ENCODE results near the gene ENTPD5.

Gene ENTPD5

DNA sequence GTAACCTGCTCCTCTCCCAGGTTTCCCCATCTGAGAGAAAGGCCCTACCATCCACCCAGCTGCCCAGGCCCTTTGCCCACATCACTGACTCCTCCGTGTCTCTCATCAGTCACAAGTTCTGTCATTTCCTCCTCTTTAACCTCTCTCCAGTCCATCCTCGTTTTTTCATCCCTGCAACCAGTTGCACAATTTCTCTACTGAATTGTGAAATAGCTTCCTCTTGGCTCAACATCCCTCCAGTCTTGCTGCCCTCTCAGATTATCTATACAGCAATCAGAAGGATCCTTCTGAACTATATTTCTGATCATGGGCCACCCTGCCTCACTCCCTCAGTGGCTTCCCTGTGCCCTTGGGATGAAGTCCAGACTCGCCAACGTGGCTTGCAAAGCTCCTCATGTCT lies 76.0 kb downstream of the ENTPD5 start:
- no peaks in the 10 kb centered on the region for H3K79me2 ChIP-seq (ENCODE audit: insufficient read depth, low read length)
- no peak overlapping the region for H3K9ac ChIP-seq (ENCODE audit: low read length)
- H3K9me2 ChIP-seq (replicated peaks; ENCODE audit: insufficient read depth, low read length), result no peaks in the 10 kb centered on the region
- H3F3A ChIP-seq (ENCODE audit: insufficient read depth), result no peaks in the 10 kb centered on the region
- TF ChIP-seq, protein P1, sequence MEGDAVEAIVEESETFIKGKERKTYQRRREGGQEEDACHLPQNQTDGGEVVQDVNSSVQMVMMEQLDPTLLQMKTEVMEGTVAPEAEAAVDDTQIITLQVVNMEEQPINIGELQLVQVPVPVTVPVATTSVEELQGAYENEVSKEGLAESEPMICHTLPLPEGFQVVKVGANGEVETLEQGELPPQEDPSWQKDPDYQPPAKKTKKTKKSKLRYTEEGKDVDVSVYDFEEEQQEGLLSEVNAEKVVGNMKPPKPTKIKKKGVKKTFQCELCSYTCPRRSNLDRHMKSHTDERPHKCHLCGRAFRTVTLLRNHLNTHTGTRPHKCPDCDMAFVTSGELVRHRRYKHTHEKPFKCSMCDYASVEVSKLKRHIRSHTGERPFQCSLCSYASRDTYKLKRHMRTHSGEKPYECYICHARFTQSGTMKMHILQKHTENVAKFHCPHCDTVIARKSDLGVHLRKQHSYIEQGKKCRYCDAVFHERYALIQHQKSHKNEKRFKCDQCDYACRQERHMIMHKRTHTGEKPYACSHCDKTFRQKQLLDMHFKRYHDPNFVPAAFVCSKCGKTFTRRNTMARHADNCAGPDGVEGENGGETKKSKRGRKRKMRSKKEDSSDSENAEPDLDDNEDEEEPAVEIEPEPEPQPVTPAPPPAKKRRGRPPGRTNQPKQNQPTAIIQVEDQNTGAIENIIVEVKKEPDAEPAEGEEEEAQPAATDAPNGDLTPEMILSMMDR (IDR thresholded peaks at IDR 0.05; ENCODE audit: insufficient read depth, low read length, poor library complexity, severe bottlenecking), result no peak
- TF ChIP-seq EZH2phosphoT487 (conservative IDR thresholded peaks at IDR 0.05; ENCODE audit: low read length), result no peak
- H3K27me3 ChIP-seq (ENCODE audit: low read length), result no peaks in the 10 kb centered on the region
- H2AFZ ChIP-seq (ENCODE audit: low read depth, low read length, severe bottlenecking), result no peak overlapping the region
- H4K20me1 ChIP-seq (ENCODE audit: low read depth, low read length), result no peaks in the 10 kb centered on the region
- H3K36me3 ChIP-seq (ENCODE audit: low read length), result no peaks in the 10 kb centered on the region
- H3K4me3 ChIP-seq (ENCODE audit: insufficient read depth, low read length, poor library complexity, severe bottlenecking), result no peak overlapping the region
- no peak overlapping the region for H3K4me2 ChIP-seq (ENCODE audit: low read depth, low read length, poor library complexity, severe bottlenecking)
- H3K27ac ChIP-seq (ENCODE audit: low read depth, low read length), result no peak overlapping the region
- no peaks in the 10 kb centered on the region for H3K9me3 ChIP-seq (ENCODE audit: insufficient read depth, low read length)

DNA sequence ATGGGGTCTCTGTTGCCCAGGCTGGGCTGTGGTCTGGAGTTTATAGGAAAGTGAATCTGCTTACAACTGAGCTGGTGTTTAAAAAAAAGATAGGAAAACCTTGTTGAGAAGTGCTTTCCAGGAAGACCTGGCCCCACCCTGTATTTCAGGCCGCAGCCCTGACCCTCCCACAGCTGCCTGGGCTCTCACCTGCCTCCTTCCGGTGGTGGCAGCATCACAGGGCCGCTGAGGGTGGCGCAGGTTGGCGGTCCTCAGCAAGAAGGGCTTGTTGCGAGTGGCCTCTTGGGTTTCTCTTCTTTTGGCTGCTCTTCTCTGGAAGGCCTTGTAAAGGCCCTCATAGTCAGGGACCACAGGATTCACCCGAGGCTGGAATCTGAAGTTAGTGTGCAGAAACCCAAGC lies 76.9 kb downstream of the ENTPD5 start:
- no peaks in the 10 kb centered on the region for H3K27me3 ChIP-seq (ENCODE audit: low read length)
- H3K9me3 ChIP-seq (ENCODE audit: insufficient read depth, low read length), result no peaks in the 10 kb centered on the region
- no peaks in the 10 kb centered on the region for H3K36me3 ChIP-seq (ENCODE audit: low read length)
- no peak overlapping the region for H3K4me3 ChIP-seq (ENCODE audit: insufficient read depth, low read length, poor library complexity, severe bottlenecking)
- no peak overlapping the region for H3K9ac ChIP-seq (ENCODE audit: low read length)
- no peak overlapping the region for H3K27ac ChIP-seq (ENCODE audit: low read depth, low read length)
- H3K79me2 ChIP-seq (ENCODE audit: insufficient read depth, low read length), result no peaks in the 10 kb centered on the region
- TF ChIP-seq, protein P1 (IDR thresholded peaks at IDR 0.05; ENCODE audit: insufficient read depth, low read length, poor library complexity, severe bottlenecking), result no peak
- TF ChIP-seq EZH2phosphoT487 (conservative IDR thresholded peaks at IDR 0.05; ENCODE audit: low read length), result no peak
- H3K4me2 ChIP-seq (ENCODE audit: low read depth, low read length, poor library complexity, severe bottlenecking), result no peak overlapping the region
- H3F3A ChIP-seq (ENCODE audit: insufficient read depth), result no peaks in the 10 kb centered on the region
- no peaks in the 10 kb centered on the region for H4K20me1 ChIP-seq (ENCODE audit: low read depth, low read length)
- no peaks in the 10 kb centered on the region for H3K9me2 ChIP-seq (replicated peaks; ENCODE audit: insufficient read depth, low read length)
- H2AFZ ChIP-seq (ENCODE audit: low read depth, low read length, severe bottlenecking), result no peak overlapping the region

DNA sequence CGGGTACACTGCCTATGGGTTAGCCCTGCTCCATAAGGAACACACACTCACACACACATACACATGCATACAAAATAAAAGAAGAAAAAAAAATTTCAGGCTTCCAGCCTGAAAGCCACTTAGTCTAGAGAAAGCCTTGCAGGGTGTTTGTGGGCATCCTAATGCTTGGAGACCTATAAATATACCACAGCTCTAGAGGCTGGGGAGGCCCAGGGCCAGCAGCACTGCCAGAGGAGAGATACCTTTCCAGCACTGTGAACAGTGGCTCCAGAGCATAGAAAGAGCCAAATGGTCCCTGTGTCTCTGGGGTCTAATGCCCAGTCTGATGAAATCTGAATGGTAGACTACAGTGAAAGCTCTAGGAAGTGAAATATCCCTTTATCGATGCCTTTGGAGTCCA lies 82.1 kb downstream of the ENTPD5 start:
- H2AFZ ChIP-seq (ENCODE audit: low read depth, low read length, severe bottlenecking), result no peak overlapping the region
- no peak for TF ChIP-seq EZH2phosphoT487 (conservative IDR thresholded peaks at IDR 0.05; ENCODE audit: low read length)
- TF ChIP-seq, protein P1 (IDR thresholded peaks at IDR 0.05; ENCODE audit: insufficient read depth, low read length, poor library complexity, severe bottlenecking), result no peak
- no peak overlapping the region for H3K4me2 ChIP-seq (ENCODE audit: low read depth, low read length, poor library complexity, severe bottlenecking)
- no peak overlapping the region for H3K9ac ChIP-seq (ENCODE audit: low read length)
- no peaks in the 10 kb centered on the region for H3K27me3 ChIP-seq (ENCODE audit: low read length)
- H3F3A ChIP-seq (ENCODE audit: insufficient read depth), result peaks cover 4% of the 10 kb centered on the region; the same call in 1 of the 2 replicates
- H3K36me3 ChIP-seq (ENCODE audit: low read length), result peaks cover 7% of the 10 kb centered on the region; the same call in 1 of the 2 replicates
- no peak overlapping the region for H3K4me3 ChIP-seq (ENCODE audit: insufficient read depth, low read length, poor library complexity, severe bottlenecking)
- H4K20me1 ChIP-seq (ENCODE audit: low read depth, low read length), result no peaks in the 10 kb centered on the region
- no peaks in the 10 kb centered on the region for H3K9me2 ChIP-seq (replicated peaks; ENCODE audit: insufficient read depth, low read length)
- no peaks in the 10 kb centered on the region for H3K79me2 ChIP-seq (ENCODE audit: insufficient read depth, low read length)
- H3K9me3 ChIP-seq (ENCODE audit: insufficient read depth, low read length), result no peaks in the 10 kb centered on the region
- no peak overlapping the region for H3K27ac ChIP-seq (ENCODE audit: low read depth, low read length)
